ENCODE results near the gene MACF1.
"Not testable (repeated sequence)": the region's sequence is repeated elsewhere in the genome, so short reads cannot be mapped to it uniquely, and the experiment has no call there.

Gene MACF1

GRCh38 chr1:39204441-39205081 lies at the start of gene MACF1:
Gene MACF1, plus strand, starts transcription at chr1:39204695. Its CDS starts 328 bp downstream, at chr1:39205023.
- DNase-seq = no peak

- DNase-seq = no peak
These were observed 47.2 kb upstream of the MACF1 start for GRCh38 chr1:39157304-39157703.

GRCh38 chr1:39158327-39159086 lies 46.0 kb upstream of the MACF1 start:
- peak; percentile 94 for DNase-seq

- no peak for DNase-seq
These were observed 45.1 kb upstream of the MACF1 start for GRCh38 chr1:39159224-39160036.

- DNase-seq = no peak
These were observed 43.8 kb upstream of the MACF1 start for GRCh38 chr1:39160703-39161102.

GRCh38 chr1:39161811-39162210 lies 42.7 kb upstream of the MACF1 start:
- not testable (repeated sequence) for DNase-seq

- DNase-seq = no peak
These were observed 41.0 kb upstream of the MACF1 start for GRCh38 chr1:39163469-39163868.

- no peak for DNase-seq
These were observed 40.2 kb upstream of the MACF1 start for GRCh38 chr1:39164256-39164655.

GRCh38 chr1:39165049-39165448 lies 39.4 kb upstream of the MACF1 start:
- no peak for DNase-seq

GRCh38 chr1:39165488-39165887 lies 39.0 kb upstream of the MACF1 start:
- DNase-seq = no peak

- no peak for DNase-seq
These were observed 36.8 kb upstream of the MACF1 start for GRCh38 chr1:39167632-39168209.

GRCh38 chr1:39168301-39169080 lies 36.0 kb upstream of the MACF1 start:
- DNase-seq = no peak

GRCh38 chr1:39170731-39171667 lies 33.5 kb upstream of the MACF1 start:
- DNase-seq = peak; percentile 99

- DNase-seq = no peak
These were observed 31.1 kb upstream of the MACF1 start for GRCh38 chr1:39173119-39173994.

- DNase-seq = no peak
These were observed 30.5 kb upstream of the MACF1 start for GRCh38 chr1:39173995-39174380.

GRCh38 chr1:39174390-39175081 lies 30.0 kb upstream of the MACF1 start:
- DNase-seq = no peak

GRCh38 chr1:39177706-39178105 lies 26.8 kb upstream of the MACF1 start:
- peak; percentile 84 for DNase-seq

GRCh38 chr1:39178541-39179431 lies 25.7 kb upstream of the MACF1 start:
- no peak for DNase-seq

GRCh38 chr1:39181311-39181710 lies 23.2 kb upstream of the MACF1 start:
- no peak for DNase-seq
